Activated CD8-positive, alpha-beta memory T cell treated with anti-CD3 and anti-CD28 coated beads, Interleukin-2, amount 10 ng/mL, durations not matched to agents 7 days and 5 days (primary cell): Measurements from ENCODE around the gene AKR1C3. TPM values are rescaled to one million over a fixed set of nuclear protein-coding genes. Genes with fewer than 3 reads are reported as not detected.
"Not testable (repeated sequence)": the region's sequence is repeated elsewhere in the genome, so short reads cannot be mapped to it uniquely, and the experiment has no call there.

Source experiments
- ATAC-seq: fragments of 150-1000 bp; cut with Tn5 transposase; one replicate; pipeline ENCODE4 v1.10.0; 2021; ENCODE audit warnings: moderate library complexity
- CTCF ChIA-PET: fragments of 350-600 bp; sonication (Branson Sonifier 250); formaldehyde crosslinking; loops from one replicate; lab custom pipeline; 2021; ENCODE audit warnings: antibody characterized with exemption; lab: Charles Lee
- DNase-seq: peaks from one replicate; pipeline ENCODE4 v3.0.0-alpha.2; 2020
- H3K27ac Mint-ChIP-seq: one replicate; pipeline ENCODE4 v1.8.0; 2021; ENCODE audit warnings: mild to moderate bottlenecking, mixed read lengths
- H3K27me3 Mint-ChIP-seq: one replicate; pipeline ENCODE4 v1.8.0; 2021; ENCODE audit warnings: mixed read lengths
- H3K36me3 Mint-ChIP-seq: one replicate; pipeline ENCODE4 v1.8.0; 2021; ENCODE audit warnings: mild to moderate bottlenecking, mixed read lengths
- H3K4me1 Mint-ChIP-seq: one replicate; pipeline ENCODE4 v1.8.0; 2021; ENCODE audit warnings: mixed read lengths
- H3K4me3 Mint-ChIP-seq: one replicate; pipeline ENCODE4 v1.8.0; 2021; ENCODE audit warnings: mild to moderate bottlenecking, moderate library complexity, mixed read lengths
- H3K9me3 Mint-ChIP-seq: one replicate; pipeline ENCODE4 v1.8.0; 2022; ENCODE audit warnings: low read depth, mixed read lengths
- total RNA-seq, 2 experiments: library from RNA; stranded (reverse); gene quantifications; one replicate each; pipeline ENCODE4 v1.2.3, GENCODE V29; 2021

Gene AKR1C3
- total RNA-seq, 2 experiments from 2014 or later: 0.68 to 0.88 TPM

- Mint-ChIP-seq H3K4me3 (no peak overlapping the region), H3K27ac (no peak overlapping the region), H3K9me3 (no peaks in the 10 kb centered on the region), H3K36me3 (no peaks in the 10 kb centered on the region), H3K4me1 (no peaks in the 10 kb centered on the region), H3K27me3 (no peaks in the 10 kb centered on the region)
- ATAC-seq (no peak), DNase-seq (no peak)
- CTCF ChIA-PET: no interaction called here
These were observed 31.3 kb downstream of the AKR1C3 start for GRCh38 chr10:5125315-5126044.

- no peak overlapping the region for H3K27ac Mint-ChIP-seq
- no peaks in the 10 kb centered on the region for H3K9me3 Mint-ChIP-seq
- no peaks in the 10 kb centered on the region for H3K36me3 Mint-ChIP-seq
- H3K4me1 Mint-ChIP-seq: no peaks in the 10 kb centered on the region
- CTCF ChIA-PET: no interaction called here
- H3K4me3 Mint-ChIP-seq: no peak overlapping the region
- ATAC-seq (no peak), DNase-seq (no peak)
- H3K27me3 Mint-ChIP-seq: no peaks in the 10 kb centered on the region
These were observed 41.4 kb downstream of the AKR1C3 start for GRCh38 chr10:5135581-5135980.

GRCh38 chr10:5136468-5137087, 42.4 kb downstream of the AKR1C3 start:
- Mint-ChIP-seq H3K4me1 (no peaks in the 10 kb centered on the region), H3K36me3 (no peaks in the 10 kb centered on the region), H3K9me3 (no peaks in the 10 kb centered on the region), H3K27ac (no peak overlapping the region), H3K4me3 (no peak overlapping the region), H3K27me3 (no peaks in the 10 kb centered on the region)
- ATAC-seq (no peak), DNase-seq (no peak)
- CTCF ChIA-PET: no interaction called here

GRCh38 chr10:5137699-5138098, 43.5 kb downstream of the AKR1C3 start:
- H3K36me3 Mint-ChIP-seq, CTCF ChIA-PET, ATAC-seq, H3K9me3 Mint-ChIP-seq, H3K4me1 Mint-ChIP-seq, H3K27ac Mint-ChIP-seq, DNase-seq, H3K27me3 Mint-ChIP-seq, H3K4me3 Mint-ChIP-seq: not testable (repeated sequence)

GRCh38 chr10:5142199-5142598, 48.0 kb downstream of the AKR1C3 start:
- no peak overlapping the region for H3K27ac Mint-ChIP-seq

GRCh38 chr10:5143137-5143536, 48.9 kb downstream of the AKR1C3 start:
- Mint-ChIP-seq H3K4me3 (no peak overlapping the region), H3K27ac (no peak overlapping the region), H3K4me1 (no peaks in the 10 kb centered on the region), H3K36me3 (no peaks in the 10 kb centered on the region), H3K9me3 (no peaks in the 10 kb centered on the region), H3K27me3 (no peaks in the 10 kb centered on the region)
- CTCF ChIA-PET: no interaction called here
- no peak for DNase-seq
- no peak for ATAC-seq

More at GRCh38 chr10:5142199-5142598, 48.0 kb downstream of the AKR1C3 start:
- ATAC-seq: no peak
- DNase-seq: no peak
- Mint-ChIP-seq H3K9me3 (no peaks in the 10 kb centered on the region), H3K27me3 (no peaks in the 10 kb centered on the region), H3K4me1 (no peaks in the 10 kb centered on the region), H3K36me3 (no peaks in the 10 kb centered on the region), H3K4me3 (no peak overlapping the region)
- CTCF ChIA-PET: no interaction called here

- Mint-ChIP-seq H3K27ac (no peak overlapping the region), H3K9me3 (no peaks in the 10 kb centered on the region), H3K36me3 (no peaks in the 10 kb centered on the region), H3K4me1 (no peaks in the 10 kb centered on the region), H3K4me3 (no peak overlapping the region), H3K27me3 (no peaks in the 10 kb centered on the region)
- DNase-seq (no peak), ATAC-seq (no peak)
- CTCF ChIA-PET: no interaction called here
These were observed 52.7 kb downstream of the AKR1C3 start for GRCh38 chr10:5146920-5147254.

GRCh38 chr10:5147255-5147980, 53.2 kb downstream of the AKR1C3 start:
- Mint-ChIP-seq H3K36me3 (no peaks in the 10 kb centered on the region), H3K27ac (no peak overlapping the region), H3K4me1 (no peaks in the 10 kb centered on the region), H3K27me3 (no peaks in the 10 kb centered on the region), H3K9me3 (no peaks in the 10 kb centered on the region), H3K4me3 (no peak overlapping the region)
- no peak for ATAC-seq
- CTCF ChIA-PET: no interaction called here
- DNase-seq: no peak

- Mint-ChIP-seq H3K27ac (no peak overlapping the region), H3K4me3 (no peak overlapping the region), H3K27me3 (no peaks in the 10 kb centered on the region), H3K4me1 (no peaks in the 10 kb centered on the region), H3K36me3 (no peaks in the 10 kb centered on the region), H3K9me3 (no peaks in the 10 kb centered on the region)
- ATAC-seq: no peak
- CTCF ChIA-PET: no interaction called here
- no peak for DNase-seq
These were observed 53.9 kb downstream of the AKR1C3 start for GRCh38 chr10:5147981-5148677.

- Mint-ChIP-seq H3K4me3 (no peak overlapping the region), H3K36me3 (no peaks in the 10 kb centered on the region), H3K27ac (no peak overlapping the region), H3K27me3 (no peaks in the 10 kb centered on the region), H3K9me3 (no peaks in the 10 kb centered on the region), H3K4me1 (no peaks in the 10 kb centered on the region)
- DNase-seq (no peak), ATAC-seq (no peak)
- CTCF ChIA-PET: no interaction called here
These were observed 54.4 kb downstream of the AKR1C3 start for GRCh38 chr10:5148678-5149032.

- Mint-ChIP-seq H3K4me3 (no peak overlapping the region), H3K9me3 (no peaks in the 10 kb centered on the region), H3K36me3 (no peaks in the 10 kb centered on the region), H3K4me1 (no peaks in the 10 kb centered on the region), H3K27me3 (no peaks in the 10 kb centered on the region), H3K27ac (no peak overlapping the region)
- CTCF ChIA-PET: no interaction called here
- ATAC-seq (no peak), DNase-seq (no peak)
These were observed 56.9 kb downstream of the AKR1C3 start for GRCh38 chr10:5151076-5151475.

GRCh38 chr10:5155951-5156350, 61.7 kb downstream of the AKR1C3 start:
- H3K27ac Mint-ChIP-seq: no peak overlapping the region
- no peaks in the 10 kb centered on the region for H3K9me3 Mint-ChIP-seq
- ATAC-seq: no peak
- H3K36me3 Mint-ChIP-seq: no peaks in the 10 kb centered on the region
- no peaks in the 10 kb centered on the region for H3K4me1 Mint-ChIP-seq
- no peaks in the 10 kb centered on the region for H3K27me3 Mint-ChIP-seq
- no peak for DNase-seq
- H3K4me3 Mint-ChIP-seq: no peak overlapping the region
- CTCF ChIA-PET: no interaction called here
